ES-I3 (cell line): Measurements from ENCODE around the gene LIM2.

Experiments used
- H3K36me3 ChIP-seq: 2 replicates; pipeline ENCODE4 v1.6.1; 2013; ENCODE audit warnings: mild to moderate bottlenecking, low read length, control low read depth, moderate library complexity; ENCODE audit not compliant: insufficient read depth
- H3K4me1 ChIP-seq: 2 replicates; pipeline ENCODE4 v1.6.1; 2013; ENCODE audit warnings: mild to moderate bottlenecking, control low read depth, low read length; ENCODE audit not compliant: insufficient read depth
- H3K9ac ChIP-seq: 2 replicates; pipeline ENCODE4 v1.6.1; 2013; ENCODE audit warnings: low read depth, mild to moderate bottlenecking, low read length, moderate library complexity
- H3K9me3 ChIP-seq: 2 replicates; pipeline ENCODE4 v1.6.1; 2013; ENCODE audit warnings: mild to moderate bottlenecking, low read length, moderate library complexity; ENCODE audit not compliant: control insufficient read depth, insufficient read depth

LIM2 gene

GRCh38 chr19:51346742-51347141, 41.0 kb downstream of the LIM2 start:
- peaks cover 10% of the 10 kb centered on the region for H3K4me1 ChIP-seq
- H3K36me3 ChIP-seq, result peaks cover 6% of the 10 kb centered on the region
- no peak overlapping the region for H3K9ac ChIP-seq
- H3K9me3 ChIP-seq, result no peaks in the 10 kb centered on the region

- Histone ChIP-seq H3K36me3 (peaks cover 3% of the 10 kb centered on the region), H3K9ac (no peak overlapping the region), H3K4me1 (peaks cover 13% of the 10 kb centered on the region), H3K9me3 (no peaks in the 10 kb centered on the region)
These were observed 42.6 kb downstream of the LIM2 start for GRCh38 chr19:51345076-51345620.

GRCh38 chr19:51342631-51343569, 44.9 kb downstream of the LIM2 start:
- no peak overlapping the region for H3K9ac ChIP-seq
- H3K9me3 ChIP-seq, result no peaks in the 10 kb centered on the region
- peaks cover 17% of the 10 kb centered on the region for H3K4me1 ChIP-seq

GRCh38 chr19:51341976-51342580, 45.7 kb downstream of the LIM2 start, which contains the start of gene VSIG10L:
TSS of gene VSIG10L (minus strand) at chr19:51342139. CDS start at chr19:51342124, 15 bp downstream.
- Histone ChIP-seq H3K9ac (no peak within 1 kb of the TSS), H3K9me3 (no peaks in the 10 kb centered on the region), H3K4me1 (peaks cover 17% of the 10 kb centered on the region), H3K36me3 (no peaks in the 10 kb centered on the region)

More at GRCh38 chr19:51342631-51343569, 44.9 kb downstream of the LIM2 start:
- no peaks in the 10 kb centered on the region for H3K36me3 ChIP-seq

- H3K4me1 ChIP-seq, result peaks cover 17% of the 10 kb centered on the region
- no peaks in the 10 kb centered on the region for H3K9me3 ChIP-seq
- H3K36me3 ChIP-seq, result no peaks in the 10 kb centered on the region
- no peak overlapping the region for H3K9ac ChIP-seq
These were observed 46.7 kb downstream of the LIM2 start for GRCh38 chr19:51341066-51341465.

GRCh38 chr19:51339687-51340656, 47.8 kb downstream of the LIM2 start:
- Histone ChIP-seq H3K9me3 (no peaks in the 10 kb centered on the region), H3K4me1 (peaks cover 17% of the 10 kb centered on the region), H3K9ac (peak overlapping the region; percentile 68), H3K36me3 (no peaks in the 10 kb centered on the region)

GRCh38 chr19:51339313-51339686, 48.5 kb downstream of the LIM2 start:
- H3K9ac ChIP-seq, result peak overlapping the region; percentile 68
- no peaks in the 10 kb centered on the region for H3K9me3 ChIP-seq
- peaks cover 17% of the 10 kb centered on the region for H3K4me1 ChIP-seq
- no peaks in the 10 kb centered on the region for H3K36me3 ChIP-seq

GRCh38 chr19:51338563-51339312, 49.0 kb downstream of the LIM2 start:
- Histone ChIP-seq H3K36me3 (no peaks in the 10 kb centered on the region), H3K9ac (peak overlapping the region; percentile 68), H3K9me3 (no peaks in the 10 kb centered on the region), H3K4me1 (peaks cover 17% of the 10 kb centered on the region)

GRCh38 chr19:51337861-51338562, 49.8 kb downstream of the LIM2 start:
- Histone ChIP-seq H3K4me1 (peaks cover 17% of the 10 kb centered on the region), H3K9ac (peak overlapping the region; percentile 68; the same call in 1 of the 2 replicates), H3K36me3 (no peaks in the 10 kb centered on the region), H3K9me3 (no peaks in the 10 kb centered on the region)

GRCh38 chr19:51337141-51337860, 50.5 kb downstream of the LIM2 start:
- peaks cover 12% of the 10 kb centered on the region for H3K4me1 ChIP-seq
- H3K36me3 ChIP-seq, result no peaks in the 10 kb centered on the region
- no peak overlapping the region for H3K9ac ChIP-seq
- H3K9me3 ChIP-seq, result no peaks in the 10 kb centered on the region

GRCh38 chr19:51333836-51334460, 53.8 kb downstream of the LIM2 start:
- H3K9ac ChIP-seq, result no peak overlapping the region; the same call in 1 of the 2 replicates
- H3K4me1 ChIP-seq, result 0 out of 2 replicates have a peak, but pooled peaks cover 4% of the 10 kb centered on the region
- no peaks in the 10 kb centered on the region for H3K9me3 ChIP-seq
- no peaks in the 10 kb centered on the region; the same call in 1 of the 2 replicates for H3K36me3 ChIP-seq

- peaks cover 6% of the 10 kb centered on the region; the same call in 1 of the 2 replicates for H3K4me1 ChIP-seq
- no peak overlapping the region for H3K9ac ChIP-seq
- no peaks in the 10 kb centered on the region for H3K9me3 ChIP-seq
- no peaks in the 10 kb centered on the region; the same call in 1 of the 2 replicates for H3K36me3 ChIP-seq
These were observed 56.1 kb downstream of the LIM2 start for GRCh38 chr19:51331716-51332115.
